Esophagus muscularis mucosa (tissue), 3 donors: ENCODE data around the gene RTN4IP1.

ENCODE experiments used
- CTCF ChIP-seq, 3 experiments: fragments of 200-600 bp in 2 of 3; fragments of 450-650 bp in 1 of 3; sonication (generic) in 2 of 3; IDR thresholded peaks; one replicate each; pipeline ENCODE4 v1.5.1; 2017 to 2019; ENCODE audit warnings: antibody characterized with exemption in 3 of 3, mild to moderate bottlenecking in 2 of 3, moderate library complexity in 1 of 3
- POLR2A ChIP-seq: fragments of 450-650 bp; IDR thresholded peaks from one replicate; pipeline ENCODE4 v1.6.1; 2017; ENCODE audit warnings: antibody characterized with exemption, moderate library complexity, mild to moderate bottlenecking, low read depth
- POLR2AphosphoS5 ChIP-seq, 2 donors: sonication (generic); formaldehyde crosslinking; IDR thresholded peaks; one replicate each; pipeline ENCODE4 v1.6.1; 2017; ENCODE audit warnings: antibody characterized with exemption in 2 of 2

GRCh38 chr6:106643061-106643460 is 13.8 kb upstream of the RTN4IP1 start:
- TF ChIP-seq POLR2A (no peak), CTCF (IDR thresholded peaks at IDR 0.05) (no peak), POLR2AphosphoS5 (IDR thresholded peaks at IDR 0.05) (no peak)
